CD4-positive, alpha-beta T cell treated with Interleukin-15 for 4 hours (primary cell): Measurements from ENCODE around the gene CDC25C.
"Not testable (repeated sequence)": the region's sequence is repeated elsewhere in the genome, so short reads cannot be mapped to it uniquely, and the experiment has no call there.

Source experiments
- DNase-seq: peaks from one replicate; pipeline ENCODE4 v3.0.0-alpha.2; 2020; ENCODE audit warnings: low spot score

Gene CDC25C

DNA sequence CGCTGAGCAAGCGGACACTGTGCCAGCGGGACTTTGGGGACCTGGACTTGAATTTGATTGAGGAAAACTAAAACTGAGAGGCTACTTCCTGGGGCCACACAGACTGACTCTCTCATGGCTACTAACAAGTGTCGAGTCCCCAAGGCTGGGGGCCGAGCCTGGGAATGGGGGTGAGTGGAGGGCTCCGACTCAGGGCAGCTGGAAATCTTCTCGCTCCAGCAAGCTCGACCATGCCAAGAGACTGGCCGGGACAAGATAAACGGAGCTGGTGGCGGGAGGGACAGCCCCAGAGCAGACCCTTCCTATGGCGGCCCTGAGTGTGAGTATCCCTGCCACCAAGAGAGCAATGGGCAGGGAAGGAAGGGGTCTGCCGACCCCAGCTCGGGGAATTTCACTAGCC, 15.3 kb upstream of the CDC25C start:
- DNase-seq = no peak

DNA sequence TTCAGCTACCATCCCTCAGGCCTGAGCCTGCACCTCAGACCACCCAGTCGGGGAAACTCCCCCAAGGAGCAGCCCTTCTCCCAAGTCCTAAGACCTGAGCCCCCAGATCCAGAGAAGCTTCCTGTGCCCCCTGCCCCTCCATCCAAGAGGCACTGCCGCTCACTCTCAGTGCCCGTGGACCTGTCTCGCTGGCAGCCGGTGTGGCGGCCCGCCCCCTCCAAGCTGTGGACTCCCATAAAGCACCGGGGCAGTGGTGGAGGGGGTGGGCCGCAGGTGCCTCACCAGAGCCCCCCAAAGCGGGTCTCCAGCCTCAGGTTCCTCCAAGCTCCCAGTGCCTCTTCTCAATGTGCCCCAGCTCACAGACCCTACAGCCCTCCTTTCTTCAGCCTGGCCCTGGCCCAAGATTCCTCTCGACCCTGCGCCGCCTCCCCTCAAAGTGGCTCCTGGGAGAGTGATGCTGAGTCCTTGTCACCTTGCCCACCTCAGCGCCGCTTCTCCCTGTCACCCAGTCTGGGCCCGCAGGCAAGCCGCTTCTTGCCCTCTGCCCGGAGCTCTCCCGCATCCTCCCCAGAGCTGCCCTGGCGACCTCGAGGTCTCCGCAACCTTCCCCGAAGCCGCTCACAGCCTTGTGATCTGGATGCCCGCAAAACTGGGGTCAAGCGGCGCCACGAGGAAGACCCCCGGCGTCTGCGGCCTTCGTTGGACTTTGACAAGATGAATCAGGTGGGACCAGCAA, 13.5 kb upstream of the CDC25C start:
- no peak for DNase-seq

DNA sequence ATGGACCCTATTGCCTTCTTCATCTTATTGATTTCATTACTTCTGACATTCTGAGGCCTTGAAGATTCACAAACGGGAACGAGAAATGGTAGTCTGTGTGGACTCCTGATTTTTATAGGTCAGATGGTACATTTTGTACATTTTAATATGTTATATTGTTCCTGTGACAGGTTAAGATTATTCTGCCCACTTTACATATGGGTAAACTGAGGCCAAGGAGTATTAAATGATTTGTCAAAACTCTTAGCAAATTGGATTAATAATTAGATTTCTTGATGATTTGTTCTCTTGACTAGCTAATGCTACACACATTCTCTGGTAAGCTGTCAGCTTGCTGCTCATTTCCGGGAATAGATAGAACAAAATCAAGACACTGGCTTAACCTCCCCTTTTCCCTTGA, 8.4 kb upstream of the CDC25C start:
- no peak for DNase-seq

DNA sequence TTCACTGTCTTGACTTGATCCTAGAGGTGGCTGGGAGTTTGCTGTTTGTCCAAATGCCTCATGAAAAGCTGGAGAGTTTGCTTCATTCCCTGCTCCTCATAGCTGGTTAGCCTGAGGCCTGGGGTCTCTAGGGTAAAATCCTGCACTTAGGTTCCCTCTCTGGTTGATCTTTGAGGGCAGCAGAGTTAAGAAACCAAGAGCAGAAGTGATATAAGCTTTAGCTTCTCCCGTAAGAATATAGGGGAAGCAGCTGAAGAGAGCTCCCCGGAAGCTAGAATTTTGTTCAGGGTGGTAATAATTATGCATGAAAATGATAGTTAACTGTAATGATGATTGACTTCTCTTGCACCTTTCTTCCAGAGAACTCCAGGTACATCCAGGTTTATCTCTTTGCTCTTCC, 7.9 kb upstream of the CDC25C start:
- DNase-seq = no peak

DNA sequence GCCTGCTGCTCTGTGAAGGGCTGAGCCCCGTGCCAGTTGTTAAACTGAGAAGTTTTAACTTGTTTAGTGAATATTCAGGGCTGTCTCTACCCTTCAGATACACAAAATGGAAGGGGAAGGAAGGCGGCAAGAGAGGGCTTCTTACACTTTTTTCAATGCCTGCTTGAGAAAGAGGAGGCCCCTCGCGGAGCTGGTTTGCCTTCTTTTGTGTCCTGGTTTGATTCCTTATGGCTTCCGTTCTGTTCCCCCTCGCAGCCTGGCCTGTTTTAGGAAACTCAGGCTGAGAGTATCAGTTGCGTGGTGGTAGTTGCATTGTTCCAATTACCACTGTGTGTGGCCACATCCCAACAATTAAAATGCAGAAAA, 7.5 kb upstream of the CDC25C start:
- no peak for DNase-seq

DNA sequence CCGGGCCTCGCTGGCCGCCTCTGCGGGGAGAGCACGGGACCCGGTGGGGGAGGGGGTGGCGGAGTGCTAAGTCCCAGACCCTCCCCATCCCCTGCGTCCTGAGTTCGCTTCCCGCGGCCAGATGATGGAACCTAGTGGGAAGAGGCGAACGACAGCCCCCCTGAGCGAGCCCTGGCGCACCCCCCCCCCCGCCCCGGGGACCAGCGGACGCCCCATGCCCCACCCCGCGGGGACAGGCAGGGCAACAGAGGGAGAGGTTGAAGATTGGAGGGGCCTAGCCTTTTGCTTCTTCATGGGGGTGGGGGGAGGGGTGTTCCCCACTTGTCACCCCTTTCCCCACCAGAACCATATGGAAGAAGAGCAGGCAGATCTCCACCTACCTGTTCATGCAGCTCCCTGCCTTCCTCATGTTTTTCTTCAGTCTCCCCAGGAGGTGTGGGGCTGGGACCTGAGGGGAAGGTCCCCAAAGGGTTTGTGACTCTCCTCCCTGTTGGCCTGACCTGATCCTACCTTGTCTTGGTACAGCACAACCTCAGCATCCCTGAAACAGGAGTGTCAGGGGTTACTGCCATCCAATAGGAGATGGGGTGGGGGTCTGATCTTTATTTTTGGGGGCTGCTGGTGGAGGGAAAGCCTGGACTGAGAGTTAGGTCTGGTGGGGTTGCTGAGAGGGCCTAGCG, 6.9 kb upstream of the CDC25C start:
- no peak for DNase-seq

DNA sequence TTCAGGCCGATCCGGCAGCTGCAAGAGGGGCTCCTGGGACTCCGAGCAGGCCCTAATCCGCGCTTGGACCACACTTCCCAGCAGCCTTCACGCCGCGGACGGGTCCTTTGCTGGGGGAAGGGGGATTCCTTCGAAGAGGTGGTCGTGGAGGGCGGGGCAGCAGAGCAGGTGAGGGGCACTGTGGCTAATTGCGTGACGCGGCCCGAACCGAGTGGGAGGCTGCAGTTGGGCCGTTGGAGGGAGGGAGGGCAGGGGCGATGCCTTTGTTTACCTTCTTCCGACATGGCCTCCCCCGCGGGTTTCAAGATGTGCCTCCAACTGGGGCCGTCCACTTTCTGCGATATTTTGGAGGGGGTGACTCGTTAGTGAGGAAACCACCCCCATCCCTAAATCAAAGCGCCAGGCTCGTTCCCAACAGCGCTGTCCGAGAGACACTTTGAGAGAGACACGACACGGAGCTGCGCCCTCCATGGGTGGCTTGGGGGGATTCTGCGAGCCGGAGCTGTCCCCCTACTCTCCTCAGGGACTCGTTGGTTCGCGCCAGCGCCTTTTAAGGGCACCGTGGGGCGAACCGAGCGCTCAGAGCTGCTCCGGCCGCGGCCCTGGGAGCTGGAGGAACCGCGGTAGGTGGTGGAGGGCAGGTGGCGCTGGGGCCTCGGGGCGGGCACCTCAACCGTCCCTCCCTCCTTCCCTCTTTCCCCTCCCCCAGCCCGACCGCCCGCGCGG, 6.2 kb upstream of the CDC25C start, which contains the start of gene FAM53C:
Gene FAM53C, plus strand, starts transcription at position 582 of the 726 bp plus-strand sequence. CDS start 3,070 bp downstream, outside the sequence.
- DNase-seq = peak; percentile 90

DNA sequence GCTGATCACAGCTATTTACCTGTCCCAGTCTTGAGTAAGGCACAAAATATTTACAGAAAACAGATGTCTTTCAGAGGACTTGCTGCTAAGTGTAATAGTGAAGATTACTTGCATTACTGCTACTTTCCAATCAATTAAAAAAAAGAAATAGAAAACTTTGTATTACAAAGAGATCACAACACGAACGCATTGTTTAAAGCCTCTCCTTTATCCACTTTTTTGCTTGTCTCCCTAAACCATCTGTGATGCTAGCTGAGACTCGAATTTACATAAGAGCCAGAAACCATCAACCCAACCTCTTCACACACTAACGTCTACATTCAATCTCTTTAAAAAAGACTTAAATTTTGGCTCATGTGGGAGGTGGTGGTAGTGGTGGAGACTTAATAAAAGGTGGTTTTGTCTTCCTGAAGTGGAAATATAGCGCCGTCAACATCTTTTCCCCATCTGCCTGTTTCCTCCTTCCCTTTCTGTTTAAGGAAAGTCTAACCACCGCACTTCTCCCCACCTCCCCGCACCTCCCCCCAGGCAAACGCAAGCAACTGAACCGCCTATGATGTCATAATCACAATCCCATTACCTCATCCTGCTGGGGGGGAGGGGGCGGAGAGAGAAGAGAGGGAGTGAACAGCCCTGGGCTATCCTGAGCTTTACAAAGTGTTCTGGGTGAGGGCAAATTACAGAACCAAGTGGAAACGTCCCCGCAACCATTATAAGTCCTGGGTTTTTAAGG, 5.5 kb upstream of the CDC25C start:
- DNase-seq = no peak

DNA sequence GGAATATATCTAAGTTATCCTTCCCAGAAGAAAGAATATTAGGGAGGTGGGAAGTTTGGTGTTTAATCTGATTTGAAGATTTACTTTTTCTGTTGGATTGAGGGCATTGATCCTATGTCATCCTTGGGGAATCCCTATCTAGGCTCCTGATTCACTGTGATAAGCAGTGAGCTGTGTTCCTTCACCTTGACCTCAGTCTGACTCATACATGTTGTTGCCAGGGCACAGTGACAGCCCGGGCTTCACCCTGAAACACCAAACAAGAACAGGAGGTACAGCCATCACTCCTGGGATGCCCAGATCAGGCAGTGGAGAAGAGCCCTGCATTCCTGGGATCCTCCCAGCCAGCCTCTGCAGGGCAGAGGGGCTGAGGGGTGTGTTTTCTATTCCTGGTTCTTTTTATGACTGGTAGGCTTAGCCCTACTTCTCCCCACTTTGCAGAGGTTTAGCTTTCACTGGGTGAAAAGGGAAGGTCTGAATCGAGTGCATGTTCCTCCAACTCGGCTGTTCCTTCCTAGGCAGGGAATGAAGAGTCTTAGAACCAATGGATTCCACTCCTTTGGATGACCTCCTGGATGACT, 3.4 kb upstream of the CDC25C start:
- DNase-seq = no peak

DNA sequence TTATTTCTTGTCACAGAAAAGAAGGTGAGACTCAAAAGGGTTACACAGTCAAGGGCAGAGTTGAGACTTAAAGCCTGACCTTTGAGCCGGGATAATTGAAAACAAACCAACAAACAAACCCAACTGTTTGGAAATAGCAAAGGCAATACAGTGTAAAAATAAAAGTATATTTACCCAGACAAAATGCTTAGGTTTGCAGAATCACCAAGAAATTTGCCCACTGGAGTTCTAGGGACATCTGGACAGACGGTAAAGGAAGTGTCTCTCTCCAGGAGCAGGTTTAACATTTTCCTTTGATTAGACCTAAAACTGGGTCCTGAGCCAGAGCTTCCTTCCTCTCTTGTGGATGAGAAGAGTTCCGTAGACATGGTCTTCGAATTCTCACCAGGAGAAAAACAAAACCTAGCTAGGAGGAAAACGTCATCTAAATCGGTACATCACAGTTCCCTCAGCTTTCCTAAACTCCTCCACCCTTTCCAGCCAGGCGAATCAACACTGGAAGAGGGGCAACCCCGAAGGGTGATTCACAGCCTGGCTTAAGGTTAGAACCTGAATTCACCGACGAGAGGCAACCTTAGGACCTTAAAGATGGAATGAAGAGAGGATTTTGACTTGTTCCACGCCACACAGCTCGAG, 673 bp downstream of the CDC25C start:
- DNase-seq = no peak

DNA sequence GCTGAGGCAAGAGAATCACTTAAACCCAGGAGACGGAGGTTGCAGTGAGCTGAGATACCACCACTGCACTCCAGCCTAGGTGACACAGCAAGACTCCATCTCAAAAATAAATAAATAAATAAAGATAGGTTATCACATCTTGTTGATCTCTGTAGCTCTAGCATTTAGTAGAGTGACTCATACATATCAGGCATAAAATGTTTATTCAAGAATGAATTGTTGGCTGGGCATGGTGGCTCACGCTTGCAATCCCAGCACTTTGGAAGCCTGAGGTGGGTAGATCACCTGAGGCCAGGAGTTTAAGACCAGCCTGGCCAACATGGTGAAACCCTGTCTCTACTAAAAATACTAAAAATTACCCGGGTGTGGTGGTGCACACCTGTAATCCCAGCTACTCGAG, 13.4 kb downstream of the CDC25C start:
- not testable (repeated sequence) for DNase-seq

DNA sequence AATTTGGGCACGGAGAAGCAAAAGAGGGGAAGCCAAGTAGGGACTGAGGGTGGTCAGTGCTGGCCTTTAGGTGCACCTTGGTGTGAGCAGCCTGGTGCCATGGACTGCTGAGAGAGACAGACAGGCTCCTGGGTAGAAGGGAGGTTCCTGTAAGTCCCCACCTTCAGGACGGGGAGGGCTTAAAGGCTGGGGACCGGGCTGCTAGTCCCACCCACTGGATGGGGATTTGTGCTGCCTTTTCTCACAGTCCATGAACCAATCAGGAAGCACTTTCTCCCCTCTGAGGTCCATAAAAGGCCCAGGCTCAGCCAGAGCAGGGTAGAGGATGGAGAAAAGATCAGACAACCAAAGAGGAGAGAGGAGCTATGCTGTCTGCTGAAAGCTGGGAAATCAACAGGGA, 15.2 kb downstream of the CDC25C start:
- DNase-seq = no peak

DNA sequence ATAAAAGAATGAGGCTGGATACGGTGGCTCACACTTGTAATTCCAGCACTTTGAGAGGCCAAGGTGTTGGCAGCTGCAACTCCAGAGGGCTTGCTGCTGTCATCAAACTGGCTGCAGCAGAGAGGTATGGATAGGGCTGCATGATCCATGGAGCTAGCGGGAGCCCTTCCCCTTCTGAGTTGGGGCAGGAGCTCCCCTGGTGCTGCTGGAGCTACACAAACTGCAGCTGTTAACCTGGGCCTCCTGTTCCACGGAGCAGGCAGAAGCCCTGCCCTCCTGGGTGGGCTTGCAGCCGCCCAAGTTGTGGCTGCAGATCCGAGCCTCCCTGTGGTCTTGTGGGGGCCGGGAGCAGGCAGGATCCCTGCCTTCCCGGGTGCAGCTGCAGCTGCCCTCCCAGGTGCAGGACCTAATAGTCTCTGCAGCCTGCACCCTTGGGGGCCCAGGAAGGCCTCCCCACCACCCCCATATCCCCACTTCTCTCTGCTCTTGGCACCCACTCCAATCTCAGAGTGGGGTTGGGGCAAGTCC, 15.8 kb downstream of the CDC25C start:
- no peak for DNase-seq

DNA sequence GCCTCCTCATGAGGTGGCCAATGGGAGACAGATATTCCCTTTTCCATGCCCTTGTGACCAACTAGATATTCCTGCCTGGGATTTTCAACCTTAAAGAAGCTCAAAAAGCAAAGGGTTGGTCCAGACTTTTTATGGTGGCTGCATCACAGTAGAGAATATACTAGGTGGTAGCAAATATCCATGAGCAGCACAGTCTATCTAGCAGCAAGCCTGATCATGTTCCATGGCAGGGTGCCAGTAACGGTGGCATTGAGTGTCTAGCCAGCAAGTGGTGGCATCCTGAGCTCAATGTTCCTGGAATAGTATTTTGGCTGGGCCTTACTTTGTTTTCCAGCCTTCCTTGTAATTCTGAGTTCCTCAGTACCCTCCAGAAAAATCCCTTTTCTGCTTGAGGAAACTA, 25.8 kb downstream of the CDC25C start:
- DNase-seq = no peak

DNA sequence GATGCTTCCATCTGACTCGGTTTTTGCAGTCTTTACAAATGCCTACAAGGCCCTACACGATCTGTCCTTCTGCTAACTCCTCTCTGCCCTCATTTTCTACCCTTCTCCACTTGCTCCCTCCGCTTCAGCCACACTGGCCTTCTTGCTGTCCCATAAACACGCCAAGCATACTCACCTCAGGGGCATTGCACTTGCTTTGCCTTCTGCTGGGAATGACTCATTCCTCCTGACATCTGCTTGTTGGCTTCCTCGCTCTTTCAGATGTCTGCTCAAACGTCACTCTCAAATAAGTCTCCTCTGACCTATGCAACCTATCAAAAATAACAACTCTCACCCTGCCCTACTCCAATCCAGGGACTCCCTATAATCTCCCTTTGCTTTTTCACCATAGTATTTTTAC, 28.2 kb downstream of the CDC25C start:
- no peak for DNase-seq

DNA sequence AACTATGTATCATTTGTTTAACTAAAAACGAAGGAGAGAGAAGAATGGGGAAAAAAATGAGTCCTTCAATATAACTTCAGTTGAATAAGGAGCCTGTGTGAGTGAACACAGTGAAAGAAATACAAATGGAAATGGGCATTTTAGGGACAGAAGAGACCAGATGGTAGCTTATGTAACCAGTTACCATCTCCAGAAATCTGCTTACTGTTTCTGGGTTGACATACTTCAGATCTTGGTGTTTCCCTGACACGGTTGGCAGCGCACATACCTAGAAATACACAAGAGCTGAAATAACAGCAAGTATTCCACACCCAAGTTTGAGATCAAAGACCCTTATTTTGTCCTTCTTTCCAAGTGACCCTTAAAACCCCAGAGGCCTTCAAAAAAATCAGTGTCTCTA, 42.3 kb downstream of the CDC25C start:
- DNase-seq = no peak

DNA sequence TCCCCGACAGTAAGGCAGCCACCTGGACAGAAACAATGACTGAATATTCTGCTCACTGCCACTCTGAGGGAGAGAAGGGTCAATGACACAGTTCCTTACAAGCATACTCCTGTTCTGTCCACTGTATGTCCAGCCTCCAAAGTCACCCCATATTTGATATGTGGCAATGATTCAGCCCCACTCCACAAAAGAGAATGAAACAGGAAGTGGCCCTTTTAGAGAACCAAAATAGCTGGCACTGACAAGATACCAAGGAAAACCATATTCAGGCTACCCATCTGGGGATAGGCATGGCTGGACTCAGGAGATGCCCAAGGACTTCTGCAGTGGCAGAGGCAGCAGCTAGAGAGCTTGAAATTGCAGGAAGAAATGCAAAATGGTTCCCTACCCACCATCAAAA, 44.4 kb downstream of the CDC25C start:
- DNase-seq = no peak

DNA sequence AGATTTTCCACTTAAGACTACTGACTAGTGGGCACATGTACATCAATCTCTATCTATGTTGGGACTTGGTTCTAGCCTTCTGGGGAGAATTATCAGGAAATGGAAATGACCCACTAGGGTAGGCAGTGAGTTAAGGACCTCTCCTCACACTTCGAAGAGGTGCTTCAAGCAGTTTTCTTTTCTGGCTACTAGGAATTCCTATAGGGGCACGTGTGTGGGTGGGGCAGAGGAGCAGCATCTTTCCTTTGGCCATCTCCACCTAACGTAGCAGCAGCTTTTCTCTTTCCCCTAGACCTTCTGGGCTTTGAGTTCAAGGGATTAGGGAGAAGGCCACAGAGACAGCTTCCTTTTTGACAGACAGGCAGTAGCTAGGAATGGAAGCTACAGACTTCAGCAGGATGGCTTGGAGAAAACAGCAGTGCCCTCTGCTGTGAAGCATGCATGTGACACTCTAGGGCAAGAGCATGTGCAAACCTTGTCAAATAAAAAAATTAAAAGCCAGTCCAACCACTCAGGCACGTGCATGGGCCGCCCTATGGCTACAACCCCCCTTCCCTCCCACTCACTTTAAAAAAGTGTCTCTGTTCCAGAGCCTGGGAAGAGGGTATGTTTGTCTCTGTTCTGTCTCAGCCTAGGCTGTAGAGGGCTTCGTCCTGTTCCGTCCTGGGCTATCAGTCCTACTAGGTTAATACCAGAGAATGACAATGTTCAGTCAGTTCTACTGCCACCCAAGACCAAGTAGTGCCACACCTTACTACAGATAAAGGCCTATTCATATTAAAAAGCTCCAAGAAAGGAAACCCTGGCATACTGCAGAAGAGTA, 48.5 kb downstream of the CDC25C start:
- DNase-seq = no peak

DNA sequence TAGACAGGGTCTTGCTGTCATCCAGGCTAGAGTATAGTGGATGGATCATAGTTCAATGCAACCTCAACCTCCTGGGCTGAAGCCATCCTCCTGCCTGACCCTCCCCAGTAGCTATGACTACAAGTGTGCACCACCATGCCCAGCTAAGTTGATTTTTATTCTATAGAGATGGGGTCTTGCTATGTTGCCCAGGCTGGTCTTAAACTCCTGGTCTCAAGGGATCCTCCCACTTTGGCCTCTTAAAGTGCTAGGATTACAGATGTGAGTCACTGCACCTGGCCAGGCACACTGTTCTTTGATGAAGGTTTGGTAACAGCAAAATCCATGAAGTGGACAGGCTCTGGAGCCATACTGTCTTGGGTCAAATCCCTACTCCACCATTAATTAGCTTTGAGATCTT, 50.7 kb downstream of the CDC25C start:
- DNase-seq = no peak

DNA sequence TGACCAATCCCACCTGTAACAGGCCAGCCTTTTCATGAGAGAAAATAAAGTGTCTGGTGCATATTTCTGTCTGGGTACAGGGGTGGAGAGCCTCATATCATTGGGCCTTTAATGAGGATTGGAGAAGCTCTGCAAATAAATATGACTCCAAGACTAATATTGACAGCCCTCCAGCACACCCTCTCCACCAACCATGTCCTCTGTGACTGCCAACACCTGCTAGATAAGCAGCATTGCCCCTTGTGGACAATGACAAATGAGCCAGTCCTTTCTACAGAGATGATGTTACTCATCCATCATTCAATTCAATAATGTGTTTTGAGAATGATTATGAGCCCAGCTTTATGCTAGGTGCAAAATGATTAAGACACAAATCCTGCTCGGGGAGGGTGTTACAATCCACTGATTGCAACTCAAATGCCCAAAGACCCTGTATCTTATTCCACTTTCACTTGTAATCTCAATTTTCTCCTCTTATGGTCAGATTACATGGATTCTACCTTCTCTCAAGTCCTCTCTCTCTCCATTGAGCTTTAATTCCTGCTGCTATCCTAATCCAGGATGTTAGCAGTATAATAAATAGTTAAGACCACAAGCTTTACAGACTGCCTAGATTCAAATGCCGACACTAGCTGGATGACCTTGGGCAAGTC, 55.1 kb downstream of the CDC25C start:
- no peak for DNase-seq
